Measurements from ENCODE around the gene PLEKHM3. TPM values are rescaled to one million over a fixed set of nuclear protein-coding genes. Genes with fewer than 3 reads are reported as not detected.
A peak's percentile ranks its signal among the peaks of the same experiment; 100 is the strongest.

Gene PLEKHM3
- total and polyA plus RNA-seq, 2 experiments from 2014 or later, result 3.9 to 8.8 TPM

- H3F3A ChIP-seq (replicated peaks; ENCODE audit: low read depth), result no peaks in the 10 kb centered on the region
- H3K27ac Mint-ChIP-seq, result no peak overlapping the region
- no peaks in the 10 kb centered on the region for H3K4me1 ChIP-seq (ENCODE audit: insufficient read depth)
- no peaks in the 10 kb centered on the region for H3K4me1 Mint-ChIP-seq
- H3K9me3 Mint-ChIP-seq, result no peaks in the 10 kb centered on the region; the same call in 1 of the 3 replicates
- H3K27me3 ChIP-seq (ENCODE audit: insufficient read depth), result no peaks in the 10 kb centered on the region
- H4K20me1 ChIP-seq (replicated peaks; ENCODE audit: insufficient read depth), result no peaks in the 10 kb centered on the region
- H3K79me2 ChIP-seq (replicated peaks; ENCODE audit: insufficient read depth), result no peaks in the 10 kb centered on the region
- no peaks in the 10 kb centered on the region for H3K36me3 ChIP-seq (ENCODE audit: insufficient read depth)
- TF ChIP-seq NANOG (IDR thresholded peaks at IDR 0.05; ENCODE audit: borderline replicate concordance), result no peak
- TF ChIP-seq STAT1 (IDR thresholded peaks at IDR 0.05; ENCODE audit: unreplicated experiment), result no peak
- TF ChIP-seq CTCF (conservative IDR thresholded peaks at IDR 0.05; ENCODE audit: low read depth in 2 of 2), result peak; percentile 82 to 85
- H3K4me3 ChIP-seq, result no peak overlapping the region
- H3K4me3 Mint-ChIP-seq, result no peak overlapping the region
- no peak overlapping the region for H2AFZ ChIP-seq
- H3K9me2 ChIP-seq (ENCODE audit: insufficient read depth), result no peaks in the 10 kb centered on the region
- no peak overlapping the region for H3K4me2 ChIP-seq
- peak; percentile 87 for ATAC-seq
- no peaks in the 10 kb centered on the region for H3K36me3 Mint-ChIP-seq (ENCODE audit: low read depth)
- peak; percentile 86 for DNase-seq (ENCODE audit: low spot score)
- no peak overlapping the region for H3K27ac ChIP-seq (ENCODE audit: low read depth)
- peaks cover 8% of the 10 kb centered on the region for H3K27me3 Mint-ChIP-seq (ENCODE audit: insufficient read depth, low read depth, poor library complexity)
Observed at GRCh38 chr2:208062113-208062512, 36.8 kb upstream of the PLEKHM3 start.

GRCh38 chr2:208057108-208057507 lies 31.8 kb upstream of the PLEKHM3 start:
- H3K4me2 ChIP-seq, result no peak overlapping the region
- no peaks in the 10 kb centered on the region for H3K36me3 ChIP-seq (ENCODE audit: insufficient read depth)
- no peak for TF ChIP-seq STAT1 (IDR thresholded peaks at IDR 0.05; ENCODE audit: unreplicated experiment)
- TF ChIP-seq POLR2AphosphoS5 (IDR thresholded peaks at IDR 0.05; ENCODE audit: low read depth), result no peak
- TF ChIP-seq JUNB (IDR thresholded peaks at IDR 0.05; ENCODE audit: unreplicated experiment), result no peak
- no peak for TF ChIP-seq ETS1 (IDR thresholded peaks at IDR 0.05)
- TF ChIP-seq ZNF114 (CRISPR knock-in tag; IDR thresholded peaks at IDR 0.05), result no peak
- no peak for TF ChIP-seq ZNF331 (CRISPR knock-in tag; IDR thresholded peaks at IDR 0.05; ENCODE audit: low read depth)
- TF ChIP-seq CTCF (conservative IDR thresholded peaks at IDR 0.05; ENCODE audit: low read depth in 2 of 2), result no peak
- no peak for TF ChIP-seq REST (IDR thresholded peaks at IDR 0.05; ENCODE audit: unreplicated experiment)
- TF ChIP-seq NANOG (IDR thresholded peaks at IDR 0.05; ENCODE audit: borderline replicate concordance), result no peak
- TF ChIP-seq EZH2phosphoT487 (IDR thresholded peaks at IDR 0.05; ENCODE audit: unreplicated experiment), result no peak
- no peak for TF ChIP-seq EZH2 (IDR thresholded peaks at IDR 0.05; ENCODE audit: low read depth, unreplicated experiment)
- TF ChIP-seq CREB1 (CRISPR knock-in tag; IDR thresholded peaks at IDR 0.05; ENCODE audit: low read depth), result no peak
- Mint-ChIP-seq H3K9me3 (no peaks in the 10 kb centered on the region; the same call in 1 of the 3 replicates), H3K36me3 (ENCODE audit: low read depth) (no peaks in the 10 kb centered on the region), H3K27me3 (ENCODE audit: insufficient read depth, low read depth, poor library complexity) (peaks cover 3% of the 10 kb centered on the region), H3K4me3 (no peak overlapping the region), H3K27ac (no peak overlapping the region), H3K4me1 (peaks cover 5% of the 10 kb centered on the region; the same call in 2 of the 3 replicates)
- no peaks in the 10 kb centered on the region for H3K9me2 ChIP-seq (ENCODE audit: insufficient read depth)
- no peaks in the 10 kb centered on the region for H3K27me3 ChIP-seq (ENCODE audit: insufficient read depth)
- no peaks in the 10 kb centered on the region for H3K4me1 ChIP-seq (ENCODE audit: insufficient read depth)
- H2AFZ ChIP-seq, result no peak overlapping the region
- H4K20me1 ChIP-seq (replicated peaks; ENCODE audit: insufficient read depth), result no peaks in the 10 kb centered on the region
- no peak overlapping the region for H3K27ac ChIP-seq (ENCODE audit: low read depth)
- H3F3A ChIP-seq (replicated peaks; ENCODE audit: low read depth), result no peaks in the 10 kb centered on the region
- DNase-seq (ENCODE audit: low spot score) (no peak), ATAC-seq (no peak)
- H3K79me2 ChIP-seq (replicated peaks; ENCODE audit: insufficient read depth), result no peaks in the 10 kb centered on the region
- H3K4me3 ChIP-seq, result no peak overlapping the region

All from GM23338 (cell line).